ENCODE measurements around the gene MBNL1.

- TF ChIP-seq, protein P1, sequence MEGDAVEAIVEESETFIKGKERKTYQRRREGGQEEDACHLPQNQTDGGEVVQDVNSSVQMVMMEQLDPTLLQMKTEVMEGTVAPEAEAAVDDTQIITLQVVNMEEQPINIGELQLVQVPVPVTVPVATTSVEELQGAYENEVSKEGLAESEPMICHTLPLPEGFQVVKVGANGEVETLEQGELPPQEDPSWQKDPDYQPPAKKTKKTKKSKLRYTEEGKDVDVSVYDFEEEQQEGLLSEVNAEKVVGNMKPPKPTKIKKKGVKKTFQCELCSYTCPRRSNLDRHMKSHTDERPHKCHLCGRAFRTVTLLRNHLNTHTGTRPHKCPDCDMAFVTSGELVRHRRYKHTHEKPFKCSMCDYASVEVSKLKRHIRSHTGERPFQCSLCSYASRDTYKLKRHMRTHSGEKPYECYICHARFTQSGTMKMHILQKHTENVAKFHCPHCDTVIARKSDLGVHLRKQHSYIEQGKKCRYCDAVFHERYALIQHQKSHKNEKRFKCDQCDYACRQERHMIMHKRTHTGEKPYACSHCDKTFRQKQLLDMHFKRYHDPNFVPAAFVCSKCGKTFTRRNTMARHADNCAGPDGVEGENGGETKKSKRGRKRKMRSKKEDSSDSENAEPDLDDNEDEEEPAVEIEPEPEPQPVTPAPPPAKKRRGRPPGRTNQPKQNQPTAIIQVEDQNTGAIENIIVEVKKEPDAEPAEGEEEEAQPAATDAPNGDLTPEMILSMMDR (optimal IDR thresholded peaks at IDR 0.05 in 1 of 3, IDR thresholded peaks at IDR 0.05 in 1 of 3, conservative IDR thresholded peaks at IDR 0.05 in 1 of 3; ENCODE audit: extremely low read depth in 1 of 3, insufficient read depth in 2 of 3, low read length in 3 of 3) = no peak
- TF ChIP-seq EZH2 (IDR thresholded peaks at IDR 0.05; ENCODE audit: low read length) = no peak
Observed at GRCh38 chr3:152227027-152227426, 41.7 kb upstream of the MBNL1 start.
